Activated CD8-positive, alpha-beta memory T cell treated with anti-CD3 and anti-CD28 coated beads, Interleukin-2, amount 10 ng/mL, durations not matched to agents 7 days and 5 days (primary cell): ENCODE data around the gene WNT3. TPM values are rescaled to one million over a fixed set of nuclear protein-coding genes. Genes with fewer than 3 reads are reported as not detected.

Experiments used
- total RNA-seq, 2 experiments: library from RNA; stranded (reverse); gene quantifications; one replicate each; pipeline ENCODE4 v1.2.3, GENCODE V29; 2021

Gene WNT3
- total RNA-seq, 2 experiments from 2014 or later: not detected

Other genes with a start within 250 kb of the WNT3 start
- 10 to 100 TPM; 16.8 to 19.9 TPM for gene ARL17A, start 239.0 kb downstream of the WNT3 start, total RNA-seq
- 10 to 100 TPM; 44.2 to 50.0 TPM for gene NSF, start 228.0 kb downstream of the WNT3 start, total RNA-seq
- not detected for gene WNT9B, start 32.9 kb upstream of the WNT3 start, total RNA-seq
- 10 to 100 TPM; 53.1 to 57.8 TPM for gene GOSR2, start 104.5 kb upstream of the WNT3 start, total RNA-seq
- gene RPRML, start 160.6 kb upstream of the WNT3 start, total RNA-seq: not detected